ENCODE data around the gene FGR.

GRCh38 chr1:27572679-27573426 is 62.1 kb downstream of the FGR start:
- TF ChIP-seq CTCF (IDR thresholded peaks at IDR 0.05) (no peak), POLR2A (IDR thresholded peaks at IDR 0.05) (peak in 1 of 2 donors; percentile 48)

Measured in adrenal gland (tissue), 5 donors.